ENCODE data around the gene RNF217.
"Not testable (repeated sequence)": the region's sequence is repeated elsewhere in the genome, so short reads cannot be mapped to it uniquely, and the experiment has no call there.

RNF217 gene

GRCh38 chr6:125030969-125031368 lies 68.7 kb downstream of the RNF217 start:
- no peak for DNase-seq
- peaks cover under 1% of the 10 kb centered on the region for H3K9me3 Mint-ChIP-seq
- no peaks in the 10 kb centered on the region for H3K4me1 Mint-ChIP-seq

DNA sequence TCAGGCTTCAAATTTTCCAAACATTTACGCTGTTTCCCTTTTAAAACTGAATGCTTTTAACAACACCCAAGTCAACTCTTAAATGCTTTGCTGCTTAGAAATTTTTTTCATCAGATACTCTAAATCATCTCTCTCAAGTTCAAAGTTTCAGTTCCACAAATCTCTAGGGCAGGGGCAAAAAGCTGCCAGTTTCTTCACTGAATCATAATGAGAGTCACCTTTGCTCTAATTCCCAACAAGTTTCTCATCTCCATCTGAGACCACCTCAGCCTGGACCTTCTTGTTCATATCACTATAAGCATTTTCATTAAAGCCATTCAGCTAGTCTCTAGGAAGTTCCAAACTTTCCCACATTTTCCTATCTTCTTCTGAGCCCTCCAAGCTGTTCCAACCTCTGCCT lies 69.1 kb downstream of the RNF217 start:
- no peaks in the 10 kb centered on the region for H3K4me1 Mint-ChIP-seq
- H3K36me3 Mint-ChIP-seq = no peaks in the 10 kb centered on the region
- H3K27me3 Mint-ChIP-seq = no peaks in the 10 kb centered on the region
- no peak overlapping the region for H3K4me3 Mint-ChIP-seq
- H3K9me3 Mint-ChIP-seq = peaks cover 2% of the 10 kb centered on the region
- DNase-seq = no peak
- CTCF ChIA-PET = no interaction called here
- no peak overlapping the region for H3K27ac Mint-ChIP-seq

More at GRCh38 chr6:125030969-125031368, 68.7 kb downstream of the RNF217 start:
- no peak overlapping the region for H3K4me3 Mint-ChIP-seq
- no peaks in the 10 kb centered on the region for H3K27me3 Mint-ChIP-seq
- no peaks in the 10 kb centered on the region for H3K36me3 Mint-ChIP-seq
- CTCF ChIA-PET = no interaction called here
- H3K27ac Mint-ChIP-seq = no peak overlapping the region

DNA sequence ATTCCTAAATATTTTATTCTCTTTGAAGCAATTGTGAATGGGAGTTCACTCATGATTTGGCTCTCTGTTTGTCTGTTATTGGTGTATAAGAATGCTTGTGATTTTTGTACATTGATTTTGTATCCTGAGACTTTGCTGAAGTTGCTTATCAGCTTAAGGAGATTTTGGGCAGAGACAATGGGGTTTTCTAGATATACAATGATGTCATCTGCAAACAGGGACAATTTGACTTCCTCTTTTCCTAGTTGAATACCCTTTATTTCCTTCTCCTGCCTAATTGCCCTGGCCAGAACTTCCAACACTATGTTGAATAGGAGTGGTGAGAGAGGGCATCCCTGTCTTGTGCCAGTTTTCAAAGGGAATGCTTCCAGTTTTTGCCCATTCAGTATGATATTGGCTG lies 72.7 kb downstream of the RNF217 start:
- H3K4me3 Mint-ChIP-seq, H3K9me3 Mint-ChIP-seq, H3K36me3 Mint-ChIP-seq, H3K27ac Mint-ChIP-seq, CTCF ChIA-PET, H3K27me3 Mint-ChIP-seq, H3K4me1 Mint-ChIP-seq, DNase-seq: not testable (repeated sequence)

GRCh38 chr6:125036486-125036885 lies 74.2 kb downstream of the RNF217 start:
- H3K4me1 Mint-ChIP-seq, H3K36me3 Mint-ChIP-seq, CTCF ChIA-PET, H3K9me3 Mint-ChIP-seq, H3K27me3 Mint-ChIP-seq, H3K27ac Mint-ChIP-seq, DNase-seq, H3K4me3 Mint-ChIP-seq: not testable (repeated sequence)

- no peak overlapping the region for H3K27ac Mint-ChIP-seq
- no peaks in the 10 kb centered on the region for H3K4me1 Mint-ChIP-seq
- no peaks in the 10 kb centered on the region for H3K27me3 Mint-ChIP-seq
- H3K36me3 Mint-ChIP-seq = no peaks in the 10 kb centered on the region
- CTCF ChIA-PET = no interaction called here
- no peak for DNase-seq
- no peak overlapping the region for H3K4me3 Mint-ChIP-seq
- H3K9me3 Mint-ChIP-seq = peaks cover 2% of the 10 kb centered on the region
Observed at GRCh38 chr6:125037827-125038226, 75.6 kb downstream of the RNF217 start.

- H3K27me3 Mint-ChIP-seq = no peaks in the 10 kb centered on the region
- CTCF ChIA-PET = no interaction called here
Observed at GRCh38 chr6:125038925-125039324, 76.7 kb downstream of the RNF217 start.

DNA sequence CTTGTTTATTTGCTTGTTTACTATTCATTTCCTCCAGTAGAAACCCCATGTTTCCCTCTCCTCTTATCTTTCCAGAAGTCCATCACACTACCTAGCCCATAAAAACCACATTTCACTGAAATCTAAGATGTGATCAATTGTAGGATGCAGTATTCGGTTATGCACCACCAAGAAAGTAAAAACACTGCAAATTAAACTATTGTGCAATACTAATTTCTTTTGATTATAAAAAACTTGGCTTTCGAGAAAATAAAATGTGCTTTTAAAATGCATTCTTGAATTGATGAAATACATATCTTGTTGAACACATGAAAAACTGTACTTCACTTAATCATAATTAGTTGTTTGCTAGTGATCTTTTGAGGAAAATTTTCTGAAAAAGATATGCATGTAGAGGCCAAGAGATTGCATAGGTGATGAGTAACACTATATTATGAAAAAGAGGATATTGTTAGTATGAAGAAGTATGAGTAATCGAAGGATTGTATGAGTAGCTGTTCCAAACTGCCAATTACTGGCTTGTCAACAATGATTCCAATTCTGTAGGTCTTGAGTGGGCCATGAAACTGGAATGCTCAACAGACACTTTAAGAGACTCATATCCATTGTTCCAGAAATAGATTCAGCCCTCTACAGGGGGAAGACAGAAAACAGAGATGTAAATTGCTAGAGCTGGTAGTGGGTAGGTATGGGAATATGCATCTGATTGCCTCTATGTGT lies 79.7 kb downstream of the RNF217 start:
- no peak overlapping the region for H3K4me3 Mint-ChIP-seq
- no peaks in the 10 kb centered on the region for H3K9me3 Mint-ChIP-seq
- CTCF ChIA-PET = no interaction called here
- H3K4me1 Mint-ChIP-seq = no peaks in the 10 kb centered on the region
- H3K27me3 Mint-ChIP-seq = no peaks in the 10 kb centered on the region
- DNase-seq = no peak
- no peaks in the 10 kb centered on the region for H3K36me3 Mint-ChIP-seq
- H3K27ac Mint-ChIP-seq = no peak overlapping the region

More at GRCh38 chr6:125038925-125039324, 76.7 kb downstream of the RNF217 start:
- Mint-ChIP-seq H3K9me3 (peaks cover 2% of the 10 kb centered on the region), H3K4me1 (no peaks in the 10 kb centered on the region), H3K36me3 (no peaks in the 10 kb centered on the region), H3K4me3 (no peak overlapping the region), H3K27ac (no peak overlapping the region)
- no peak for DNase-seq

DNA sequence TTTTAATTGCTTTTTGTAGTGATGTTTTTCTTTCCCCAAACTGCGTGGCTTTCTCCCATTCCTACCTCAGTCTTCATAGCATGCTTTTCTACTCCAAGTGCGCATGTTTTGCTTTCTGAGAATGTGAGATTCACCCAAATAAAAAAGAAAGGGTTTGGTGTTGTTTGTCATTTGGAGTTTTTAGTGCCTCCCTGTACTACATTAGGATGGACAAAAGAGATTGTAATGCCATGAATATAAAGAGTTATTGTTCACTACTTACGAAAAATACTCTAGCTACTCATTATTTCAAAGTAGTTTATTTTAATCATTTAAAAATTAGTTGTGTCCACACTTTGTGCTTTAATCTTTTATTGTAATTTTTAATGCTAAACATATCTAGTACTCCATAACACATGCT lies 81.8 kb downstream of the RNF217 start:
- CTCF ChIA-PET = no interaction called here
- Mint-ChIP-seq H3K36me3 (no peaks in the 10 kb centered on the region), H3K4me3 (no peak overlapping the region), H3K27me3 (no peaks in the 10 kb centered on the region), H3K27ac (no peak overlapping the region), H3K4me1 (no peaks in the 10 kb centered on the region), H3K9me3 (no peaks in the 10 kb centered on the region)
- DNase-seq = no peak

GRCh38 chr6:125044667-125045066 lies 82.4 kb downstream of the RNF217 start:
- DNase-seq = no peak
- CTCF ChIA-PET = no interaction called here
- Mint-ChIP-seq H3K9me3 (no peaks in the 10 kb centered on the region), H3K4me3 (no peak overlapping the region), H3K4me1 (no peaks in the 10 kb centered on the region), H3K27me3 (no peaks in the 10 kb centered on the region), H3K27ac (no peak overlapping the region), H3K36me3 (no peaks in the 10 kb centered on the region)

DNA sequence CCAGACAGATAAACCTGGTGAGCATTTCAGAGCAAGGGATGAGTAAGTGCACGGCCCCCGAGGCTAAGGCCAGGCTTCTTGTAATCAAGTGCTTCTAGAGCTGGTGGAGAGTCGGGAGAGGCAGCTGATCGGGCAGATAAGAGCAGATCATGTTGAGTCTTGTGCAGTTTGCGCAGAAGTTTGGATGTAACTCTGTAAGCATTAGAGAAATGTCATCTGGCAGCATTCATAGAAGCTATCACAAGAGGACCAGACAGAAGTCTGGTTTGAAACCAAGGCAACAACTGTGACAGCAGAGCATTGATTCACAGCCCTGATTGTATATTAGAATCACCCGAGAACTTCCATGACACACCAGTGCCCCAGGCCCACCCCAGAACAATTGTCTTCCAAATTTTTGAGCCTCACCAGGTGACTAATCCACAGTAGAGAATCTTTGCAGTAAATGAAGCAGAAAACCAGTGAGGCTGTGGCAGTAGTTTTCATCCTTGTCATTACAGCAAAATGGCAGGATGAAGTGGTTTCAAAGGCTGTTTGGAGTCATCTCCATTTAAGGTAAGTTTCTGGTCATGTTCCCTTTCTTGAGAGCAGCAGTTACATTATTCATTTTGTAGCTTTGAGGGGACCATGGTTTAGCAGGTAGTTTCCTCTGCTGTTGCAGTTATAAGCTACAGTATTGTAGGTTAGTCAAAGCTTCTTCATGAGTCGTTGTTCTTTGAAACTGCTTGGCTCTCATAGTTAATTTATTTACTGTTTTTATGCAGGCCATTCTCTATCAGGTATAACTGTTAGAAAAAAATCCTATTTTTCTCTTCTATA lies 84.1 kb downstream of the RNF217 start:
- no peaks in the 10 kb centered on the region for H3K36me3 Mint-ChIP-seq
- no peak overlapping the region for H3K4me3 Mint-ChIP-seq
- no peaks in the 10 kb centered on the region for H3K9me3 Mint-ChIP-seq
- no peaks in the 10 kb centered on the region for H3K4me1 Mint-ChIP-seq
- H3K27ac Mint-ChIP-seq = no peak overlapping the region
- CTCF ChIA-PET = no interaction called here
- no peaks in the 10 kb centered on the region for H3K27me3 Mint-ChIP-seq
- no peak for DNase-seq

- CTCF ChIA-PET = interaction anchor here (0.9 kb wide), 1 partner anchor 17 kb away, joined by 3 read pairs; no protein-coding TSS in a partner anchor
Observed at GRCh38 chr6:125048274-125048673, 86.0 kb downstream of the RNF217 start.

GRCh38 chr6:125050663-125051318 lies 88.6 kb downstream of the RNF217 start:
- Mint-ChIP-seq H3K4me3 (no peak overlapping the region), H3K4me1 (no peaks in the 10 kb centered on the region), H3K27me3 (no peaks in the 10 kb centered on the region), H3K27ac (no peak overlapping the region), H3K36me3 (no peaks in the 10 kb centered on the region), H3K9me3 (no peaks in the 10 kb centered on the region)
- DNase-seq = no peak
- CTCF ChIA-PET = no interaction called here

More at GRCh38 chr6:125048274-125048673, 86.0 kb downstream of the RNF217 start:
- Mint-ChIP-seq H3K9me3 (no peaks in the 10 kb centered on the region), H3K27me3 (no peaks in the 10 kb centered on the region), H3K36me3 (no peaks in the 10 kb centered on the region), H3K4me3 (no peak overlapping the region), H3K4me1 (no peaks in the 10 kb centered on the region), H3K27ac (no peak overlapping the region)
- DNase-seq = no peak

DNA sequence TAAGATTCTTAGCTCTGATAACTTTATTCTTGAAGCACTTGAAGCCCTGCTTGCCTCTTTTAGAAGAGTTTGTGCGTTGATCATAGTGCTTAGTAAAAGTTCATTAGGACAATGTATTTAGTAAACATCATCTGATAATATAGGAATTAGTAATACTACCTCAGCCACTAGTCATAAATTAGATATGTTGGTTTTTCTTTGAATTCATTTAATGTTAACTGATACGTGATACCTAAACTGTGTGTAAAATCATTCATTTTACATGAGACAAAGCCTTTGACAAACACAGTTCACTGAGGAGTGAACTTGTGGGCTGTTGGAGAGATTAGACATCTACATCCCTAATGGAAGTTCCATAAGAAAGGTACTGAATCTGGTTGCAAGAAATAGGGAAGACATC lies 91.6 kb downstream of the RNF217 start:
- Mint-ChIP-seq H3K9me3 (no peaks in the 10 kb centered on the region), H3K27me3 (no peaks in the 10 kb centered on the region), H3K36me3 (no peaks in the 10 kb centered on the region), H3K4me1 (no peaks in the 10 kb centered on the region), H3K27ac (no peak overlapping the region), H3K4me3 (no peak overlapping the region)
- CTCF ChIA-PET = no interaction called here
- no peak for DNase-seq

GRCh38 chr6:125054331-125054730 lies 92.1 kb downstream of the RNF217 start:
- H3K36me3 Mint-ChIP-seq = no peaks in the 10 kb centered on the region
- H3K9me3 Mint-ChIP-seq = no peaks in the 10 kb centered on the region
- no peaks in the 10 kb centered on the region for H3K4me1 Mint-ChIP-seq
- no peak overlapping the region for H3K4me3 Mint-ChIP-seq
- H3K27ac Mint-ChIP-seq = no peak overlapping the region
- CTCF ChIA-PET = no interaction called here
- DNase-seq = no peak
- no peaks in the 10 kb centered on the region for H3K27me3 Mint-ChIP-seq
